ENCODE measurements around the gene LUZP2.
"Not testable (repeated sequence)": the region's sequence is repeated elsewhere in the genome, so short reads cannot be mapped to it uniquely, and the experiment has no call there.

DNA sequence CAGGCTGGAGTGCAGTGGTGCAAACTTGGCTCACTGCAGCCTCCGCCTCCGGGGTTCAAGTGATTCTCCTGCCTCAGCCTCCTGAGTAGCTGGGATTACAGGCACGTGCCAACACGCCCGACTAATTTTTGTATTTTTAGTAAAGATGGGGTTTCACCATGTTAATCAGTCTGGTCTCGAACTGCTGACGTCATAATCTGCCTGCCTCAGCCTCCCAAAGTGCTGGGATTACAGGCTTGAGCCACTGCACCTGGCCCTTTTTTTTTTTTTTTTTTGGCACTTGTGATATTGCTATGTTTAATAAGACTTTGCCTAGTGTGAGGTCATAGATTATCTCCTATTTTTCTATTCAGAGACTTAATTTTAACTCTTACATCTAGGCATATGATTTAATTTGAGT lies 497.1 kb downstream of the LUZP2 start:
- TF ChIP-seq, protein P1, sequence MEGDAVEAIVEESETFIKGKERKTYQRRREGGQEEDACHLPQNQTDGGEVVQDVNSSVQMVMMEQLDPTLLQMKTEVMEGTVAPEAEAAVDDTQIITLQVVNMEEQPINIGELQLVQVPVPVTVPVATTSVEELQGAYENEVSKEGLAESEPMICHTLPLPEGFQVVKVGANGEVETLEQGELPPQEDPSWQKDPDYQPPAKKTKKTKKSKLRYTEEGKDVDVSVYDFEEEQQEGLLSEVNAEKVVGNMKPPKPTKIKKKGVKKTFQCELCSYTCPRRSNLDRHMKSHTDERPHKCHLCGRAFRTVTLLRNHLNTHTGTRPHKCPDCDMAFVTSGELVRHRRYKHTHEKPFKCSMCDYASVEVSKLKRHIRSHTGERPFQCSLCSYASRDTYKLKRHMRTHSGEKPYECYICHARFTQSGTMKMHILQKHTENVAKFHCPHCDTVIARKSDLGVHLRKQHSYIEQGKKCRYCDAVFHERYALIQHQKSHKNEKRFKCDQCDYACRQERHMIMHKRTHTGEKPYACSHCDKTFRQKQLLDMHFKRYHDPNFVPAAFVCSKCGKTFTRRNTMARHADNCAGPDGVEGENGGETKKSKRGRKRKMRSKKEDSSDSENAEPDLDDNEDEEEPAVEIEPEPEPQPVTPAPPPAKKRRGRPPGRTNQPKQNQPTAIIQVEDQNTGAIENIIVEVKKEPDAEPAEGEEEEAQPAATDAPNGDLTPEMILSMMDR (IDR thresholded peaks at IDR 0.05; ENCODE audit: low read length), result not testable (repeated sequence)
- TF ChIP-seq EZH2 (optimal IDR thresholded peaks at IDR 0.05; ENCODE audit: low read depth, low read length); EZH2phosphoT487 (IDR thresholded peaks at IDR 0.05; ENCODE audit: low read length): not testable (repeated sequence)
